PFSK-1 (cell line): ENCODE results near the gene CA5A.

ENCODE experiments used
- FOXP2 ChIP-seq: optimal IDR thresholded peaks from 2 replicates; pipeline ENCODE3; 2011; ENCODE audit warnings: borderline replicate concordance, control low read depth, inconsistent platforms; ENCODE audit not compliant: insufficient read depth; ENCODE audit errors: extremely low read length, extremely low read depth
- POLR2AphosphoS5 ChIP-seq: IDR thresholded peaks from 2 replicates; pipeline ENCODE4 v1.6.1; 2012; ENCODE audit warnings: low read depth, mild to moderate bottlenecking, control low read depth, low read length, moderate library complexity
- REST ChIP-seq, 2 experiments: IDR thresholded peaks; 2 replicates each; pipeline versions ENCODE4 v1.6.1 to v1.8.0; 2011 to 2012; ENCODE audit warnings: low read depth in 2 of 2, low read length in 2 of 2, control low read depth in 1 of 2, inconsistent platforms in 1 of 2, mild to moderate bottlenecking in 1 of 2, moderate library complexity in 1 of 2; ENCODE audit not compliant: insufficient read depth in 1 of 2
- SIN3A ChIP-seq: IDR thresholded peaks from 2 replicates; pipeline ENCODE4 v1.6.1; 2012; ENCODE audit warnings: mild to moderate bottlenecking, low read length, moderate library complexity, borderline replicate concordance; ENCODE audit not compliant: insufficient read depth
- TAF1 ChIP-seq: IDR thresholded peaks from 2 replicates; pipeline ENCODE4 v1.6.1; 2012; ENCODE audit warnings: low read length, control low read depth, borderline replicate concordance; ENCODE audit not compliant: insufficient read depth

Gene CA5A

GRCh38 chr16:87854053-87854906 is 82.0 kb downstream of the CA5A start:
- TF ChIP-seq TAF1 = no peak
- no peak for TF ChIP-seq FOXP2
- no peak for TF ChIP-seq SIN3A
- no peak for TF ChIP-seq REST (IDR thresholded peaks at IDR 0.05; ENCODE audit: insufficient read depth in 1 of 2, low read depth in 2 of 2, low read length in 2 of 2)
- TF ChIP-seq POLR2AphosphoS5 = no peak; the same call in 1 of the 2 replicates

GRCh38 chr16:87853411-87854052 is 82.8 kb downstream of the CA5A start:
- TF ChIP-seq TAF1 = no peak
- TF ChIP-seq SIN3A = 0 out of 2 replicates have a peak, but pooled peaks have one; percentile 57

DNA sequence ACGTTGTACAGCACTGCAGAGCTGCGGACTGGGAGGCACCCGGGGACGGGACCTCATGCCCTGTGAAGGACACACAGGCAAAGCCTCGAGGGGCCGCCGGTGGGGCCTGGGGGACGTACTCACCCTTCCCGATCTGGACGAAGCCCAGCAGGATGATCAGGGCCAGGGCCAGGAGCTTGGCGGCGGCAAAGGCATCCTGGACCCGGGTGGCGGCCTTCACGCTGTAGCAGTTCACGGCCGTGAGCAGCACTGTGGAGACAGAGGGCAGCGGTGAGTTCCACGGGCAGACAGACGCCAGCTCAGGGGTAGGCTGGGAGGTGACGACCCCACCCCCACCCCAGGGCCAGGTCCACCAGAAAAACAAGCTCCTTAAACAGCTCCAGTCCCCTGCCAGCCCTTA is 84.7 kb downstream of the CA5A start:
- TF ChIP-seq FOXP2 (no peak), SIN3A (no peak), REST (IDR thresholded peaks at IDR 0.05; ENCODE audit: insufficient read depth in 1 of 2, low read depth in 2 of 2, low read length in 2 of 2) (no peak), POLR2AphosphoS5 (no peak), TAF1 (no peak)

DNA sequence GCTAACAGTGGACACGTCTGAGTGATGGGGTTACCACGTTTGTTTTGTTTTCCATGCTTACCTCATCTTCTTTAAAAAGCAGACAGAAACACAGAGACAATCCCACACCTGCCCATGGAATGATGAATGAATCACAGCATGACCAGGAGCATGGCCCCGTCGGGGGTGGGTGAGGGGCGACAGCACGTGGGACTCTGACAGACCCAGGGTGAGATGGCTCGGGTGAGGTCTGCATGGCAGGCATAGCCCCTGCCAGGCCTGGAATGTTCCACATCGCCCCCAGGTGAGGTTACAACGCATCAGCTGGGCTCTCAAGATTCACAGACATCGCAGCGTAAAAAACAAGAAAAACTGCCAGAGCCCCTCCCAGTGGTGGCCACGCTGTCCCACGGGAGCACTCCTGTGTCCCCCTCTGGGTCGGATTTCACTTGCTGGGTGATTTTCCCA is 85.2 kb downstream of the CA5A start:
- TF ChIP-seq POLR2AphosphoS5 (no peak), TAF1 (no peak), REST (IDR thresholded peaks at IDR 0.05; ENCODE audit: insufficient read depth in 1 of 2, low read depth in 2 of 2, low read length in 2 of 2) (no peak), FOXP2 (no peak), SIN3A (no peak)

DNA sequence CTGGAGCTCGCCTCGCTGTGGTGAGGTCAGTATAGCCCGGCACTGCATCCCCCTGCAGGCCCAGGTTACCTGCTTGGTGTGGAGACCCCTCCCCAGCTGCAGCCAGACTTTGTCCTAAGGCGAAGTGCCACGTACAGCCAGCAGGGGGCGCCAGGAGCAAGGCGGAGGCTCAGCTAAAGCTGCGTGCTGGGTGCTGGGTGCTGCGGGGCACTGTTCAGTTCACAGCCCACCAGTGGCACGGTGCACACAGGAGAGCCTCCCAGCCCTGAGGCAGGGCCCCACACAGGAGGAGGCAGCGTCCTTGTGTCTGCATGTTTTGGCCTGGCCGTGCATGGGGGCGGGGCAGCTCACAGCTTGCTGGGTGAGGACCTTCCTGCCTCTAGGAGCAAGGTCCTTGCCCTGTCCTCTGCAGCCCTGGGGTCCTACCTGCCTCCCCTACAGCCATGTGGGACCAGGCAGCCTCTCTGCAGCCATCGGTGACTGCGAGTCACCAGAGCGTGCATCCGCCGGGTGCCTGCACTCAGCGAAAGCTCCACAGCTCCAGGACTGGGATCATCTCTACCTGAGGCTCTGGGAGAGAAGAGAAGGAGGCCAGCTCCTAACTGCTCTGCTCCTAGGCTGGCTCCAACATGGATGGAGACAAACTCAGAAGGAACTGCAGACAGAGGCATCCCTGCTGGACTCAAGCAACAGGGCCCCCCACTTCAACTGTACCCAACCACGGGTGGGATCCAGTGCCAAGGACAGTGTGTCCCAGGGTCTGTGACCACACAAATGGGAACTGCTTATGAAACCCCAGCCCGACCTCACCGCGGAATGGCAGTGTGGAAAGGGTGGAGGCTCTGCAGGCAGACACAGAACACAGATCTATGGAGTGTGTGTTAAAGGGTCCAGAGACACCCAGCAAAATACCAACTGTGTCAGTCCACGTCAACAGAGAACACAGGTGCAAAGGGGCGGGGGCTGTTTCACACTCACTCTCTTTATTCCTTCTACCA is 86.0 kb downstream of the CA5A start:
- TF ChIP-seq REST (IDR thresholded peaks at IDR 0.05; ENCODE audit: insufficient read depth in 1 of 2, low read depth in 2 of 2, low read length in 2 of 2) (no peak), TAF1 (no peak), FOXP2 (no peak), SIN3A (no peak), POLR2AphosphoS5 (no peak)
